ENCODE data around the gene AGAP1. TPM values are rescaled to one million over a fixed set of nuclear protein-coding genes. Genes with fewer than 3 reads are reported as not detected.

The AGAP1 gene
- total RNA-seq, 2 donors from 2014 or later, result 32.8 to 34.7 TPM

DNA sequence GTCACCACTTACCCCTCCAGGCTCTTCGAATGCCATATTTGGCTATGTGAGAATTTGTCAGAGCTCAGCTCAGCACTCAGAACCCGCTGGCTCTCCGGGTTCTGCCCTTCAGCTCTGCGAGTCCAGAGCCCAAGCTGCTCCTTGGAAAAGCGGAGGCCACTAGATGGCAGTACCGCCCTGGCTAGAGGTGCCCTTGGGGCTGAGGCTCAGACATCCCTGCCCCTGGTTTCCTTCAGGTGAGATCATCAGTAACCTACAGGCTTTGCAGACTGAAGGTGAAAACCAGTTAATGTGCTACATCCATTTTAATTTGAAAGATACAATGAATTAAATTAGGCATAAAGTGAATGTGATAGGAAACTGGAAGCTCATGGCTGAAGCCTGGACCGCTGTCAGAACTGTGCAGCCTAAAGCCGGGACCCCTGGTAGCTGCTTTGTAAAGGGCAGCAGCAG is 285.6 kb downstream of the AGAP1 start:
- 37 to 41% methylated on average over 6 to 8 of the region's 8 CpGs for WGBS, 2 experiments (ENCODE audit: insufficient coverage in 1 of 2, insufficient read length in 1 of 2)
- H3K4me3 Mint-ChIP-seq, result no peak overlapping the region
- no peaks in the 10 kb centered on the region for H3K9me3 Mint-ChIP-seq
- peak; percentile 97 for DNase-seq
- Histone ChIP-seq H3K4me3 (ENCODE audit: low read length) (no peak overlapping the region), H3K4me1 (ENCODE audit: control insufficient read depth, insufficient read depth, low read length) (no peaks in the 10 kb centered on the region), H3K27me3 (ENCODE audit: control insufficient read depth, insufficient read depth, low read length, poor library complexity, severe bottlenecking) (no peaks in the 10 kb centered on the region), H3K9ac (ENCODE audit: extremely low read depth, low read length, poor library complexity, severe bottlenecking) (no peak overlapping the region), H3K27ac (ENCODE audit: low read depth, low read length) (no peak overlapping the region), H3K9me3 (ENCODE audit: control insufficient read depth, low read length) (no peaks in the 10 kb centered on the region), H3K36me3 (ENCODE audit: control insufficient read depth, insufficient read depth, low read length) (peaks cover 3% of the 10 kb centered on the region)
- TF ChIP-seq, protein P1, sequence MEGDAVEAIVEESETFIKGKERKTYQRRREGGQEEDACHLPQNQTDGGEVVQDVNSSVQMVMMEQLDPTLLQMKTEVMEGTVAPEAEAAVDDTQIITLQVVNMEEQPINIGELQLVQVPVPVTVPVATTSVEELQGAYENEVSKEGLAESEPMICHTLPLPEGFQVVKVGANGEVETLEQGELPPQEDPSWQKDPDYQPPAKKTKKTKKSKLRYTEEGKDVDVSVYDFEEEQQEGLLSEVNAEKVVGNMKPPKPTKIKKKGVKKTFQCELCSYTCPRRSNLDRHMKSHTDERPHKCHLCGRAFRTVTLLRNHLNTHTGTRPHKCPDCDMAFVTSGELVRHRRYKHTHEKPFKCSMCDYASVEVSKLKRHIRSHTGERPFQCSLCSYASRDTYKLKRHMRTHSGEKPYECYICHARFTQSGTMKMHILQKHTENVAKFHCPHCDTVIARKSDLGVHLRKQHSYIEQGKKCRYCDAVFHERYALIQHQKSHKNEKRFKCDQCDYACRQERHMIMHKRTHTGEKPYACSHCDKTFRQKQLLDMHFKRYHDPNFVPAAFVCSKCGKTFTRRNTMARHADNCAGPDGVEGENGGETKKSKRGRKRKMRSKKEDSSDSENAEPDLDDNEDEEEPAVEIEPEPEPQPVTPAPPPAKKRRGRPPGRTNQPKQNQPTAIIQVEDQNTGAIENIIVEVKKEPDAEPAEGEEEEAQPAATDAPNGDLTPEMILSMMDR (conservative IDR thresholded peaks at IDR 0.05), result peak; percentile 97
- H3K27ac Mint-ChIP-seq, result peak overlapping the region; percentile 4
- H3K4me1 Mint-ChIP-seq, result no peaks in the 10 kb centered on the region
- H3K36me3 Mint-ChIP-seq (ENCODE audit: low read depth), result peaks cover 3% of the 10 kb centered on the region
- no peaks in the 10 kb centered on the region for H3K27me3 Mint-ChIP-seq (ENCODE audit: insufficient read depth)

DNA sequence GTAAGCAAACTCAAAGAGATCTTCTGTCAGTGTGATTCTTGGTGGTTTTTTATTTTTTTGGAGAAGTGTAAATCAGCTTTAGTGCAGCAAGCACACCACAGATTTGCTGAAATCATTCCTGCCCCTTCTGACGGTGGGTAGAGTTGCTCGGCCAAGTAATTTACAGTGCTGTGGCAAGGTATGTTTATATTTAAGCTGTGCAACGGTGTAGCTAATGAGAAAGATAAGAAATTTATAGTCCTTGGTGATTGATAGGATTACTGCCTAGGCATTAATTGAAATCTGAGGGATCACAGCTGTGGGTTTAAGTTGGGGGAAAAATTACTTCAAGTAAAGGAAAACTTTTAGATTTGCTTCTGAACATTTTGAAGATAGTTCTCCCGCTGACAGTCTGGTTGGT is 286.6 kb downstream of the AGAP1 start:
- Histone ChIP-seq H3K36me3 (ENCODE audit: control insufficient read depth, insufficient read depth, low read length) (peaks cover 3% of the 10 kb centered on the region), H3K4me3 (ENCODE audit: low read length) (no peak overlapping the region), H3K9ac (ENCODE audit: extremely low read depth, low read length, poor library complexity, severe bottlenecking) (no peak overlapping the region), H3K27ac (ENCODE audit: low read depth, low read length) (no peak overlapping the region), H3K27me3 (ENCODE audit: control insufficient read depth, insufficient read depth, low read length, poor library complexity, severe bottlenecking) (no peaks in the 10 kb centered on the region), H3K9me3 (ENCODE audit: control insufficient read depth, low read length) (no peaks in the 10 kb centered on the region), H3K4me1 (ENCODE audit: control insufficient read depth, insufficient read depth, low read length) (no peaks in the 10 kb centered on the region)
- WGBS, 2 experiments (ENCODE audit: insufficient coverage in 1 of 2, insufficient read length in 1 of 2), result 92 to 97% methylated on average over 4 of the region's 4 CpGs
- Mint-ChIP-seq H3K27ac (no peak overlapping the region), H3K4me1 (no peaks in the 10 kb centered on the region), H3K27me3 (ENCODE audit: insufficient read depth) (no peaks in the 10 kb centered on the region), H3K36me3 (ENCODE audit: low read depth) (peaks cover 3% of the 10 kb centered on the region), H3K4me3 (no peak overlapping the region), H3K9me3 (no peaks in the 10 kb centered on the region)
- no peak for DNase-seq
- TF ChIP-seq, protein P1 (conservative IDR thresholded peaks at IDR 0.05), result no peak

DNA sequence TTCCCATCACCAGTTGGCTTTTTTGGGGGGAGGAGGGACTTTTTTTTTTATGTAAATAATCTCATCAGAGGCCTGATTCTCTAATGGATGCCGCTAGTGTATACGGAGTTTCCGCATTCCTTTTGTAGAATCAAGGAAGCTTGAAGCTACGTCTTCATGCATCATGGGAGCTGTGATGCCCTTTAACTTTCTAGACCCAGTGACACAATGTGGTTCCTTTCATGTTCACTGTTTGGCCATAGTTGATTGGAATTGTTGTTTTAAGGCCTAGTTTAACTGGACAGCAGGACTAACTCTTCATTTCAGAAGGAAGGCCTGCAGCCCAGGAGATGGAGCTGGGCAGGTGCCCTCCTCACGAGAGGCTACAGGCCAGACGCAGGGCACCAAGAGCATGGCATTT is 287.9 kb downstream of the AGAP1 start:
- H3K27ac Mint-ChIP-seq, result no peak overlapping the region
- no peak overlapping the region for H3K9ac ChIP-seq (ENCODE audit: extremely low read depth, low read length, poor library complexity, severe bottlenecking)
- no peak overlapping the region for H3K4me3 Mint-ChIP-seq
- H3K9me3 Mint-ChIP-seq, result no peaks in the 10 kb centered on the region
- H3K27ac ChIP-seq (ENCODE audit: low read depth, low read length), result no peak overlapping the region
- no peaks in the 10 kb centered on the region for H3K4me1 ChIP-seq (ENCODE audit: control insufficient read depth, insufficient read depth, low read length)
- H3K27me3 ChIP-seq (ENCODE audit: control insufficient read depth, insufficient read depth, low read length, poor library complexity, severe bottlenecking), result no peaks in the 10 kb centered on the region
- peaks cover 3% of the 10 kb centered on the region for H3K36me3 Mint-ChIP-seq (ENCODE audit: low read depth)
- H3K36me3 ChIP-seq (ENCODE audit: control insufficient read depth, insufficient read depth, low read length), result peaks cover 3% of the 10 kb centered on the region
- no peaks in the 10 kb centered on the region for H3K27me3 Mint-ChIP-seq (ENCODE audit: insufficient read depth)
- TF ChIP-seq, protein P1 (conservative IDR thresholded peaks at IDR 0.05), result no peak
- 95 to 96% methylated on average over 4 to 6 of the region's 6 CpGs for WGBS, 2 experiments (ENCODE audit: insufficient coverage in 1 of 2, insufficient read length in 1 of 2)
- H3K4me3 ChIP-seq (ENCODE audit: low read length), result no peak overlapping the region
- no peak for DNase-seq
- H3K4me1 Mint-ChIP-seq, result no peaks in the 10 kb centered on the region
- no peaks in the 10 kb centered on the region for H3K9me3 ChIP-seq (ENCODE audit: control insufficient read depth, low read length)

Measured in endodermal cell (in vitro differentiated cells).